Mucosa of gallbladder (tissue), 1 donor: ENCODE data around the gene DRAM1. TPM values are rescaled to one million over a fixed set of nuclear protein-coding genes. Genes with fewer than 3 reads are reported as not detected.
"Not testable (repeated sequence)": the region's sequence is repeated elsewhere in the genome, so short reads cannot be mapped to it uniquely, and the experiment has no call there.

ENCODE experiments used
- DNase-seq: peaks from one replicate; pipeline ENCODE4 v3.0.0-alpha.2; 2020; ENCODE audit warnings: low spot score
- total RNA-seq: library from RNA; stranded (reverse); gene quantifications from one replicate; pipeline ENCODE4 v1.2.1, GENCODE V29; 2021
- donor health status: DM: no; HTN: no; CAD: no.

Gene DRAM1
- total RNA-seq, 1 donor from 2014 or later = 19.2 TPM

DNA sequence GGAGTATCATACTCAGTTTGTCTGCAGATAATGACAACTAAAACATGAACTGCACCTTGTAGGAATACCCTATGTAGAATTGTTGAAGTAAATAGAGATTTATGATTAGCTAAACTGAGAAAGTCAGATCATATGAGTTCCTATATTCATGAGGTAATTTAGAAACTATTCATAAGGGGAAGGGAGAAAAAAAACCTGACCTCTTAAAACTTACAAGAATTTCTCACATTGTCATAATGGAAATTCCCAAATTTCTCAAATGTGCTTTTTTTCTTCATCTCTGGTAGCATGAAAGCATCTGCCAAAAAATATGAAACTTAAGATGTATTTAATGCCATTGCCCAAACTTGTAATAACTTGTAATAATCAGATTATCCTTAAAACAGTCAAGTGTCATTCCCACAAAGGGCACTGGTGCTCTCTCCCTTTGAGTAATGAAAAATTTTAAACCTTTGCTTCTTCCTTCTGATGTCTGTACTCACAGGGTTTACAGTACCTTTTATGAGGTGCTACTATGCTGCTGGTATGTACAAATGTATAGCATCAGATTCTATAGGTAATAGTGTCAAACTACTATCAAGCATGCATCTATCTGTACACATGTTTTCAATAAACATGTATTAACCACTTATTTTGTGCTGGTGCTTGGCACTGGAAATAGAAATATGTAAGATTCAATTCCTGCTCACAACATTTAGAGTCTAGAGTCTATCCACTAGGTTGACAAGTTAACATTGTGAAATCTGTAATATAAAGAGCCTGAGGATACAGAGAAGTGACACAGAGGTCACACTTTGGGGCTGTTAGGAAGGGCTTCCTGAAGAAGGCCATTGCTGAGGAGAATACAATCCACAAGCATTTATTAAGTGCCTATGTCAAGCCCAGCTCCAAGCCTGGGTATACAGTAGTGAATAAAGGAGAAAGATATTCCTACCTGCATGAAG lies 17.4 kb upstream of the DRAM1 start:
- no peak for DNase-seq

DNA sequence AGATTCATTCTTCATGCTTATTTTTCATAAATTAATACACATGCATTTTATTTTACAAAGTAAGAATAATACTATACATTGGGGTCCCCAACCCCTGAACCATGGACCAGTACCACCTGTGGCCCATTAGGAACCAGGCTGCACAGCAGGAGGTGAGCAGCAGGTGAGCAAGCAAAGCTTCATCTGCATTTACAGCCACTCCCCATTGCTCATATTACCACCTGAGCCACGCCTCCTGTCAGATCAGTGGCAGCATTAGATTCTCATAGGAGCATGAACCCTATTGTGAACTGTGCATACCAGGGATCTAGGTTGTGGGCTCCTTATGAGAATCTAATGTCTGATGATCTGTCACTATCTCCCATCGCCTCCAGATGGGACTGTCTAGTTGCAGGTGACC lies 15.7 kb upstream of the DRAM1 start:
- not testable (repeated sequence) for DNase-seq

DNA sequence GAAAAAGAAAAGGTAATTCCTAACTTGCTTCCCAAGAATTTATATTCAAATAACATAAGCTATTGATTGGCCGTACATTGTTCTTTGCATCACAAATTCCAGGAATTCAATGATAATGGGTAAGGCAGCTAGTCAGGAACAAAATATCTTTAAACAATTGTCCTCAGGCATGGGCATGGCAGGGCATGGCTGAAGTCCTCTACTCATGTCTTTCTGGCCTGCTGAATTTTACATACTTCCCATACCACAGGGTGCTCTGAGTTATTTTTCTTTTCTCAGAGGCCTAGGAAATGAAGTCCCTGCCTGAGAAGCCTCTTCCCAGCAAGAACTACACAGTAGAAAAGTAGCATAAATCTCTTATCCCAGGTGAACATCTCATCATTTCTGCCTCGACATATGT lies 15.1 kb upstream of the DRAM1 start:
- no peak for DNase-seq

- no peak for DNase-seq
Observed at GRCh38 chr12:101863981-101864380, 13.4 kb upstream of the DRAM1 start.

GRCh38 chr12:101866615-101867373 lies 10.6 kb upstream of the DRAM1 start:
- DNase-seq = no peak

DNA sequence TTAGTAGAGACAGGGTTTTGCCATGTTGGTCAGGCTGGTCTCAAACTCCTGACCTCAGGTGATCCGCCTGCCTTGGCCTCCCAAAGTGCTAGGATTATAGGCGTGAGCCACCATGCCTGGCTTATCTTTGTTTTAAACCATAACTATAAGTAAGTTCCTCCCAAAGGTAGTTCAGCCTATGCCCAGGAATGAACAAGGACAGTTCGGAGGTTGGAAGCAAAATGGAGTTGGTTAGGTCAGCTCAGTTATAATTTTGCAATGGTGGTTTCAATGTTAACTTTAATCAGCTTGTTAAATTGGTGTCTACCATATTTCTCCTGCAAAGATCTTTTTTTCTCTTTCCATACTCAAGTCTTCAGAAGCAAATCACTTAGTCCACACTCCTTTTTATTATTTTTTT lies 9.8 kb upstream of the DRAM1 start:
- DNase-seq = not testable (repeated sequence)

- no peak for DNase-seq
Observed at GRCh38 chr12:101870925-101871324, 6.5 kb upstream of the DRAM1 start.

- DNase-seq = no peak
Observed at GRCh38 chr12:101875162-101875561, 2.2 kb upstream of the DRAM1 start.

- no peak for DNase-seq
Observed at GRCh38 chr12:101876322-101876860, 989 bp upstream of the DRAM1 start.

DNA sequence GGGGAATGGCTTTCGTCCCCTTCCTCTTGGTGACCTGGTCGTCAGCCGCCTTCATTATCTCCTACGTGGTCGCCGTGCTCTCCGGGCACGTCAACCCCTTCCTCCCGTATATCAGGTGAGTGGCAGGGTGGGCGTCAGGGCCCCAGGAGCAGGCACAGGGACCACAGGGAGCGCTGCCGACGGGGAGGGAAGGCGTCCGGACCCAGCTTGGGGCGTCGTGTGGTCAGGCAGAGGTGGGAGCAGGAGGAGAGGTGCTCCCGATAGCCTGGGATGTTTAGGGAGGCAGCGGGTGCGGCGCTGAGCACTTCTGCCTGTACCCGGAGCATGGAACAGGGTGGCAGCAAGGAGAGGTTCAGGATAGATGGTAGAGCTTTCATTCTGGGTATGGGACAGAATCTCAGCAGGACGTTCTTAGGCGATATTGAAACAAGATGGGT lies 444 bp downstream of the DRAM1 start:
- no peak for DNase-seq

DNA sequence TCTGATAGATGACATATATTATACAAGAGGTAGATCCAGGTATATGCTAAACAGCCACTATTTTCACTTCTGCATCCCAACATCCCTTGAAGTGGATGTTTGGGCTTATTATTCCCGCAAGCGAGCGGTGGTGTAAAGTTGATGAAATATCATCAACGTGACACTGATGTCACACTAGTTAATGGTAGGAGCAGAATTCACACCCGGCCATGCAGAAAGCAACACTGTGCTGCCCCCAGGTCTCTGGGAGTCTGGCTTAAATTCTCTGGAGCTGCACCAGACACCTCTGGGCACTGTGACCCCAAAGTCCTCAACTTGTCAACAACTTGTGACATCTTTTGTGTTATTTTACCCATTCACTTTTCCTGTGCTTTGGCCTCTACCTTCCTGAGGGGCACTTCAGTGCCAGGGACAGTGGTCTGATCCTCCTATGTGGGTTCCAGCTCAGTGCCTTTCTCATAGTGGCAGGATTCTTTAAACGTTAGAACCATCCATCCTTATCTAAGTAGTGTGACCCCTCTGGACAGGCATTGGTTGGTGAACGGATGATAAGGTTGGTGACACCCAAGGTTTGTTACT lies 952 bp downstream of the DRAM1 start:
- no peak for DNase-seq

DNA sequence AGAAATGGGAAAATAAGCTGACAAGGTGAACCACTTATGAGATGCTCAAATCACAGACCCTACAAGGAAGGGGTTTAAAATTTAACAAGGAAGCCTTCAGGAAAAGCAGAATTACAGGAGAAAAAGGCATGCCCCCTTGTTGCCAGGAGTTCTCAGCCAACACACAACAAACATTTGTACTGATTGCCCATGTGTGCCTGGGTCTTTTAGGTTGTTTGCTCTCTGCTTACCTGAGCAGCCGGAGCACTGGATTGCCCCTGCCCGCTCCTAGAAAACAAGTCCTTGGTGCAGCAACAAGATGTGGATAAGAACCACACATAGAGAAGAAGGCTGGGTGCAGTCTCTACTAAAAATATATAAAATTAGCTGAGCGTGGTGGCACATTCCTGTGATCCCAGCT lies 3.4 kb downstream of the DRAM1 start:
- DNase-seq = no peak

DNA sequence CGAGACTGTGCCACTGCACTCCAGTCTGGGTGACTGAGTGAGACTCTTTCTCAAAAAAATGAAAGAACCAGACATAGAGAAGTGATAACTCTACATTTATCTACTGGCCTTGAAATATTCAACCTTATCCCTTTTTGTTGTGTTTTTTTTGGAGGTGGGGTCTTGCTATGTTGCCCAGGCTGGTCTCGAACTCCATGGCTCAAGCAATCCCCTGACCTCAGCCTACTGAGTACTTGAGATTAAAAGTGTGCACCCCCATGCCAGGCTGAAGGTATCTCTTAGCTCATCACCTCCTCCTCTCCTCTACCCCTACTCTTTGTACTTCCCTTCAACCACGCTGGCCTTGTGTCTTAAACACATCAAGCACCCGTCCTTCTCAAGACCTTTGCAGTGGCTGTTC lies 3.8 kb downstream of the DRAM1 start:
- DNase-seq = no peak

- no peak for DNase-seq
Observed at GRCh38 chr12:101884174-101884573, 6.8 kb downstream of the DRAM1 start.

GRCh38 chr12:101884781-101885340 lies 7.5 kb downstream of the DRAM1 start:
- DNase-seq = not testable (repeated sequence)

- no peak for DNase-seq
Observed at GRCh38 chr12:101885912-101886561, 8.7 kb downstream of the DRAM1 start.

GRCh38 chr12:101889211-101889752 lies 11.9 kb downstream of the DRAM1 start:
- DNase-seq = no peak

GRCh38 chr12:101891462-101891971 lies 14.1 kb downstream of the DRAM1 start:
- DNase-seq = no peak

- DNase-seq = no peak
Observed at GRCh38 chr12:101892794-101893193, 15.4 kb downstream of the DRAM1 start.

DNA sequence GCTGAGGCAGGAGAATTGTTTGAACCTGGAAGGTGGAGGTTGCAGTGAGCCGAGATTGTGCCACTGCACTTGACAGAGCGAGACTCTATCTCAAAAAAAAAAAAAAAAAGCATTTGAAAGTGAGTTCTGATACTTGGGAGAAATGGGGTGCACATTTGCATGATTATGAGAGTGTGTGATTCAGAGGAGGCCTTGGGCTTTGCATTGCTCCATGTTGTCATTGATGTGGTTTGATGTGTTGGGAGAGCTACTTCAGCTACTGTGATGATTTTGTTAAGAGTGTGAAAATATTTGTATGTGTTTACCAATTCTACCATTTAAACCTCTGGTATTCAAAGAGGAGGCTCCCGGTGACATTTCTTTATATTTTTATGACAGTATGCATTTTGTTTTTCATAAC lies 24.4 kb downstream of the DRAM1 start:
- DNase-seq = no peak

DNA sequence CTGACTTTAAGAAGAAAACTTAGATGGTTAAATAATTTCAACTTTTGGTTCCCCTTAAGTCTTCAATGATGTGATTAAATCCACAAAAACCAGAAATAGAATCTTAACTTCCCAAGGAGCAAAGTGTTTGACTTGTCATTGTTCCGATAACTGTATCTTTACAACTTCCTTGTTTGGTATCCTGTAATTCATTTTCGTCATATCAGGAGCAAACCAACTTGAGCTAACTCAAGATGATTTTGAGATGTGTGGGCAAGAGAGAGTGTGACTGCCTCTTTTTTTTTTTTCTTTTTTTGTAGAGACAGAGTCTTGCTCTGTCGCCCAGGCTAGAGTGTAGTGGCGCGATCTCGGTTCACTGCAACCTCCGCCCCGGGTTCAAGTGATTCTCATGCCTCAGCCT lies 25.3 kb downstream of the DRAM1 start:
- no peak for DNase-seq
